GM12873 (cell line): ENCODE results near the gene CGB5.

Experiments
- CTCF ChIP-seq: IDR thresholded peaks from 2 replicates; pipeline ENCODE4 v1.5.1; 2012; ENCODE audit warnings: low read depth, mild to moderate bottlenecking, moderate library complexity, low read length, control low read depth; ENCODE audit not compliant: insufficient read depth; ENCODE audit errors: missing control alignments

The CGB5 gene

GRCh38 chr19:49059053-49059452 is 15.4 kb downstream of the CGB5 start:
- no peak for TF ChIP-seq CTCF

- TF ChIP-seq CTCF = no peak
These were observed 17.4 kb downstream of the CGB5 start for GRCh38 chr19:49061000-49061399.

GRCh38 chr19:49061445-49061844 is 17.8 kb downstream of the CGB5 start:
- TF ChIP-seq CTCF = no peak

- TF ChIP-seq CTCF = no peak
These were observed 20.5 kb downstream of the CGB5 start for GRCh38 chr19:49064029-49064629.

- no peak for TF ChIP-seq CTCF
These were observed 21.3 kb downstream of the CGB5 start, which contains the start of gene NTF4 for GRCh38 chr19:49064768-49065611. Gene NTF4, minus strand, starts transcription at chr19:49064818. Its CDS starts 2,821 bp downstream, at chr19:49061997.

GRCh38 chr19:49065905-49066512 is 22.4 kb downstream of the CGB5 start:
- no peak for TF ChIP-seq CTCF

- TF ChIP-seq CTCF = no peak
These were observed 23.9 kb downstream of the CGB5 start for GRCh38 chr19:49067554-49067953.
